ENCODE data around the gene DNAH3.
"Not testable (repeated sequence)": the region's sequence is repeated elsewhere in the genome, so short reads cannot be mapped to it uniquely, and the experiment has no call there.

GRCh38 chr16:20989496-20990070 is 161.1 kb downstream of the DNAH3 start:
- not testable (repeated sequence) for TF ChIP-seq CTCF (IDR thresholded peaks at IDR 0.05; ENCODE audit: control extremely low read depth in 1 of 3, insufficient read depth in 1 of 3, low read depth in 1 of 3, low read length in 3 of 3); YY1 (IDR thresholded peaks at IDR 0.05; ENCODE audit: low read depth, low read length); BCL11A (IDR thresholded peaks at IDR 0.05; ENCODE audit: low read depth in 2 of 2, low read length in 2 of 2); POLR2A (IDR thresholded peaks at IDR 0.05; ENCODE audit: control extremely low read depth in 1 of 2, low read depth in 2 of 2, low read length in 2 of 2); SIN3A (conservative IDR thresholded peaks at IDR 0.05 in 1 of 2, IDR thresholded peaks at IDR 0.05 in 1 of 2; ENCODE audit: low read depth in 1 of 2, low read length in 2 of 2); RNF2 (IDR thresholded peaks at IDR 0.05; ENCODE audit: borderline replicate concordance, low read depth, low read length, missing control alignments, poor library complexity, severe bottlenecking); GTF2F1 (IDR thresholded peaks at IDR 0.05; ENCODE audit: borderline replicate concordance, low read depth, low read length); KDM5A (IDR thresholded peaks at IDR 0.05; ENCODE audit: low read length)
- TF ChIP-seq, protein P1, sequence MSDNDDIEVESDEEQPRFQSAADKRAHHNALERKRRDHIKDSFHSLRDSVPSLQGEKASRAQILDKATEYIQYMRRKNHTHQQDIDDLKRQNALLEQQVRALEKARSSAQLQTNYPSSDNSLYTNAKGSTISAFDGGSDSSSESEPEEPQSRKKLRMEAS (IDR thresholded peaks at IDR 0.05), result not testable (repeated sequence)
- TF ChIP-seq, protein P2, sequence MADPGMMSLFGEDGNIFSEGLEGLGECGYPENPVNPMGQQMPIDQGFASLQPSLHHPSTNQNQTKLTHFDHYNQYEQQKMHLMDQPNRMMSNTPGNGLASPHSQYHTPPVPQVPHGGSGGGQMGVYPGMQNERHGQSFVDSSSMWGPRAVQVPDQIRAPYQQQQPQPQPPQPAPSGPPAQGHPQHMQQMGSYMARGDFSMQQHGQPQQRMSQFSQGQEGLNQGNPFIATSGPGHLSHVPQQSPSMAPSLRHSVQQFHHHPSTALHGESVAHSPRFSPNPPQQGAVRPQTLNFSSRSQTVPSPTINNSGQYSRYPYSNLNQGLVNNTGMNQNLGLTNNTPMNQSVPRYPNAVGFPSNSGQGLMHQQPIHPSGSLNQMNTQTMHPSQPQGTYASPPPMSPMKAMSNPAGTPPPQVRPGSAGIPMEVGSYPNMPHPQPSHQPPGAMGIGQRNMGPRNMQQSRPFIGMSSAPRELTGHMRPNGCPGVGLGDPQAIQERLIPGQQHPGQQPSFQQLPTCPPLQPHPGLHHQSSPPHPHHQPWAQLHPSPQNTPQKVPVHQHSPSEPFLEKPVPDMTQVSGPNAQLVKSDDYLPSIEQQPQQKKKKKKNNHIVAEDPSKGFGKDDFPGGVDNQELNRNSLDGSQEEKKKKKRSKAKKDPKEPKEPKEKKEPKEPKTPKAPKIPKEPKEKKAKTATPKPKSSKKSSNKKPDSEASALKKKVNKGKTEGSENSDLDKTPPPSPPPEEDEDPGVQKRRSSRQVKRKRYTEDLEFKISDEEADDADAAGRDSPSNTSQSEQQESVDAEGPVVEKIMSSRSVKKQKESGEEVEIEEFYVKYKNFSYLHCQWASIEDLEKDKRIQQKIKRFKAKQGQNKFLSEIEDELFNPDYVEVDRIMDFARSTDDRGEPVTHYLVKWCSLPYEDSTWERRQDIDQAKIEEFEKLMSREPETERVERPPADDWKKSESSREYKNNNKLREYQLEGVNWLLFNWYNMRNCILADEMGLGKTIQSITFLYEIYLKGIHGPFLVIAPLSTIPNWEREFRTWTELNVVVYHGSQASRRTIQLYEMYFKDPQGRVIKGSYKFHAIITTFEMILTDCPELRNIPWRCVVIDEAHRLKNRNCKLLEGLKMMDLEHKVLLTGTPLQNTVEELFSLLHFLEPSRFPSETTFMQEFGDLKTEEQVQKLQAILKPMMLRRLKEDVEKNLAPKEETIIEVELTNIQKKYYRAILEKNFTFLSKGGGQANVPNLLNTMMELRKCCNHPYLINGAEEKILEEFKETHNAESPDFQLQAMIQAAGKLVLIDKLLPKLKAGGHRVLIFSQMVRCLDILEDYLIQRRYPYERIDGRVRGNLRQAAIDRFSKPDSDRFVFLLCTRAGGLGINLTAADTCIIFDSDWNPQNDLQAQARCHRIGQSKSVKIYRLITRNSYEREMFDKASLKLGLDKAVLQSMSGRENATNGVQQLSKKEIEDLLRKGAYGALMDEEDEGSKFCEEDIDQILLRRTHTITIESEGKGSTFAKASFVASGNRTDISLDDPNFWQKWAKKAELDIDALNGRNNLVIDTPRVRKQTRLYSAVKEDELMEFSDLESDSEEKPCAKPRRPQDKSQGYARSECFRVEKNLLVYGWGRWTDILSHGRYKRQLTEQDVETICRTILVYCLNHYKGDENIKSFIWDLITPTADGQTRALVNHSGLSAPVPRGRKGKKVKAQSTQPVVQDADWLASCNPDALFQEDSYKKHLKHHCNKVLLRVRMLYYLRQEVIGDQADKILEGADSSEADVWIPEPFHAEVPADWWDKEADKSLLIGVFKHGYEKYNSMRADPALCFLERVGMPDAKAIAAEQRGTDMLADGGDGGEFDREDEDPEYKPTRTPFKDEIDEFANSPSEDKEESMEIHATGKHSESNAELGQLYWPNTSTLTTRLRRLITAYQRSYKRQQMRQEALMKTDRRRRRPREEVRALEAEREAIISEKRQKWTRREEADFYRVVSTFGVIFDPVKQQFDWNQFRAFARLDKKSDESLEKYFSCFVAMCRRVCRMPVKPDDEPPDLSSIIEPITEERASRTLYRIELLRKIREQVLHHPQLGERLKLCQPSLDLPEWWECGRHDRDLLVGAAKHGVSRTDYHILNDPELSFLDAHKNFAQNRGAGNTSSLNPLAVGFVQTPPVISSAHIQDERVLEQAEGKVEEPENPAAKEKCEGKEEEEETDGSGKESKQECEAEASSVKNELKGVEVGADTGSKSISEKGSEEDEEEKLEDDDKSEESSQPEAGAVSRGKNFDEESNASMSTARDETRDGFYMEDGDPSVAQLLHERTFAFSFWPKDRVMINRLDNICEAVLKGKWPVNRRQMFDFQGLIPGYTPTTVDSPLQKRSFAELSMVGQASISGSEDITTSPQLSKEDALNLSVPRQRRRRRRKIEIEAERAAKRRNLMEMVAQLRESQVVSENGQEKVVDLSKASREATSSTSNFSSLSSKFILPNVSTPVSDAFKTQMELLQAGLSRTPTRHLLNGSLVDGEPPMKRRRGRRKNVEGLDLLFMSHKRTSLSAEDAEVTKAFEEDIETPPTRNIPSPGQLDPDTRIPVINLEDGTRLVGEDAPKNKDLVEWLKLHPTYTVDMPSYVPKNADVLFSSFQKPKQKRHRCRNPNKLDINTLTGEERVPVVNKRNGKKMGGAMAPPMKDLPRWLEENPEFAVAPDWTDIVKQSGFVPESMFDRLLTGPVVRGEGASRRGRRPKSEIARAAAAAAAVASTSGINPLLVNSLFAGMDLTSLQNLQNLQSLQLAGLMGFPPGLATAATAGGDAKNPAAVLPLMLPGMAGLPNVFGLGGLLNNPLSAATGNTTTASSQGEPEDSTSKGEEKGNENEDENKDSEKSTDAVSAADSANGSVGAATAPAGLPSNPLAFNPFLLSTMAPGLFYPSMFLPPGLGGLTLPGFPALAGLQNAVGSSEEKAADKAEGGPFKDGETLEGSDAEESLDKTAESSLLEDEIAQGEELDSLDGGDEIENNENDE (IDR thresholded peaks at IDR 0.05; ENCODE audit: insufficient replicate concordance, low read length), result not testable (repeated sequence)

All from H1 (cell line).